GM10847 (cell line): ENCODE results near the gene ZC3H18.

Experiments
- POLR2A ChIP-seq: IDR thresholded peaks from 2 replicates; pipeline ENCODE4 v1.6.1; 2011; ENCODE audit not compliant: insufficient read length; ENCODE audit errors: extremely low read depth

ZC3H18 gene

DNA sequence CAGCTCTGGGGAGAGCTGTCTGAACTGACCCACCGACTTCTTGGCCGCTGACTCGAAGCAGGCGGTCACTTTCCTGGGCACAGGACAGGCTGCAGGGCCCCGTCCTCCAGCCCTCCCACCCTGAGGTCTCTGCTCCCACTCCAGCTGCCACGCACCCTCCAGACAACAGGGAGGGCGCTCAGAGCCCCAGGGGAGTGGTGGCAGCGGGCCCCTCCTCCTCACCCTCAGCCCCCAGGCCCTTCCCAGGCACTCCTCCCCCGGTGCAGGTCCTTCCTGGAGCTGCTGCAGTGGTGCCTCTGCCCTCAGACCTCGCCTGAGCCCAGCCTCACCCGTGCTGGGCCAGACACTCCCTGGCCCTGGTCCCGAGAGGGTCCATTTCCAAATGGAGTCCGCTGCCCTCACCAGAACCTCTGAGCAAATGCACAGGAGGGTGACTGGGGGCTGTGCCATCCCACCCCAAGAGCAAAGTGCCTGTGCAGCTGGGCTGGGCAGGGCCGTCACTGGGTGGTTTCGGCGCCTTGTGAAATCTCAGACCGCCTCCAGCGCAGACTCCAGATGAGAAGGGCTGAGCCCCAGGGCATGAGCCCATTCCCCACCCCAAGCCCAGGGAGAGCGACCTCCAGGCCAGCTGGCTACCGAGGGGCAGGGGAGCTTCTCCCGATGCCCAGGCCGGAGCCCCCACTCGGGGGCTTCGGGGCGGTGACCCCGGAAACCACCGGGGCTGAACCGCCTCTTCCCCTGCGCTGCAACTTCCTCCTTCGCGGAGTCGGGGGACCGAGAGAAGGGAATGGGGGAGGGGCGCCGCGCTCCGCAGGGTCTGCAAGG, 79.9 kb downstream of the ZC3H18 start:
- peak; percentile 4 for TF ChIP-seq POLR2A

DNA sequence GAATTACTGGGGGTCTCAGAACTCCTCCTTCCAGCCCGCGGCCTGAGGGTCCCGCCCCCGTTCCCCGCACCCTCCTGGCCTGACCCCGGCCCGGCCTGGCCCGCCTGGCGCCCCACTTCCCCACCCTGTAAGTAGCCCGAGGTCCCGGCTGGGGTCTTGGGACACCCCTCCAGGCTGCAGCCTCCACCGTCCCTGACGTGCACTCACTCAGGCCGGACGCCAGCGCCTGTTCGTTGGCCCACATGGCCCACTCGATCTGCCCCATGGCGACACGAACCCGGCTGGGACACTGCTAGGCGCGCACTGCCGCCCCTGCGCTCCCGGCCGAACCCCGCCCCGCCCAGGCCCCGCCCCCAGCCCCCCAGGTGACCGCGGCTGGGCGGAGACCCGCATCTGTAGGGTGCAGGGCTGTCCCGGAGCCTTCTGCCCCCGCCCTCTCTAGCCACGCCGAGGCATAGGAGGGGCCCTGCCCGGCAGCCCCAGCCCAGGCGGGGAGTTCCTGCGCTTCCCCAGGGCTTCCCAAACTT, 80.6 kb downstream of the ZC3H18 start, which contains the start of gene CYBA:
TSS of gene CYBA (minus strand) at position 305 of the 527 bp plus-strand sequence. CDS start at position 265, 40 bp downstream.
- TF ChIP-seq POLR2A: peak; percentile 95

DNA sequence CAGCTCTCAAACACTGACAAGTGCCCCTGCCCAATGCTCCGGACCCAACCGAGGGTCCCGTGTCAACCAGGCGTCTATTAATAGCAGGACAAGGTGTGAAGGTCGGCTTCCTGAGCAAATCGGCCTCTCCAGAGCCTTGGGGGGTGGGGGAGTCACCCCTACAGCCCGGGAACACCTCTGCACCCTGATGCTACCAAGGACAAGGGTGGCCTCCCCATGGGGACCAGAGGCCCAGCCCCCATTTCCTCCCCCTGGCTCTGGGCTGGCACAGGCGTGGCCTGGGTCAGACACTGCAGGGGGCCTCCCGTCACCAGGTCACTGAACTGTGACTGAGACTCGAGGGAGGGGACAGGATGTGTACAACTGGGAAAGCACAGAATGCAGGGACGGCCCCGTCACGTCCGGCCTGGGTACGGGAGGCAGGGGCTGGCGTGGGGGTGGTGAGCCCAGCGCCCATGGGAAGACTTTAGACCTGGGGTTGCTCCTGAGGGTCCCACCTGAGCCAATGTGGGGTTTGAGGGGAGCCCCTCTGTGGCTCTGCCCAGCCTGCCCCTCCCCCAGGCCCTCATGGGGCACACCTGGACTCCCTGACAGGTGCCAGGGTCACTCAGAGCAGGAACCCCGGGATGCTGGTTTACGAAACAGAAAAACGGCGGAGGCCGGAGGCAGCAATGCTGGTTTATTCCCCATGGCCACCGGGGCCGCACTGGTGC, 81.2 kb downstream of the ZC3H18 start:
- TF ChIP-seq POLR2A: peak; percentile 48

DNA sequence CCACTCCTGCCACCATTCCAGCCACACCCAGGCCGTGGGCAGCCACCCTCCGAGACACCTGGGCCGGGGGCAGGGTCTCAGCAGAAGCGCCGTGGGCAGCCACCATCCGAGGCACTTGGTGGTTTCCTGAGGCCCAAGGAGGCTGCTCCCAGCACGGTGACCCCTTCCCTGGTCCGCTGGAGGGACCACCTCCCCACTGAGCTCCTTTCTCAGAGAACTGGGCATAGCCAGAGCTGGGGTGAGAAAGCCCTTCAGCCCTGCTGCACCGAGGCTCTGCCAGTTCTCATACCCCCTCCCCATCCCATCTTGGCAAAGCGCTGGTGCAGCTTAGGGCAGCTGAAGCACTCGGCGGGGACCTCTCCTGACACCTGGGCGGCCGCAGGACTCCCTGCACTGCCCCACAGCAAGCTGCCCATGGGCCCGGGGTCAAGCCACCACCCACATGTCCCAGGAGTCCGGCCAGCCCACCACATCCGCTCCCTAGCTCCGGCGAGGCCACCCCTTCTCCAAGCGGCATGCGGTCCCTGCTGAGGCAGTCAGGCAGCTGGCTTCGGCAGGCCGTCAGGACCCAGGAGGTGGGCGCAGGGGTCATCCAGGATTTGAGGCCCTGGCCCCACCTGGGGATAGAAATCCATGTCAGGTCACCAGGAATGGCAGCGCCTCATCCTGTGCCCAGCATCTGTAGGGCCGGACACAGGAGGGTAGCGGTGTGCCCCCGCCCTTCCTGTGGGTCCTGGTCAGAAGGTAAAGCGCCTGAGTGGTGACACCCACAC, 82.0 kb downstream of the ZC3H18 start:
- no peak for TF ChIP-seq POLR2A

DNA sequence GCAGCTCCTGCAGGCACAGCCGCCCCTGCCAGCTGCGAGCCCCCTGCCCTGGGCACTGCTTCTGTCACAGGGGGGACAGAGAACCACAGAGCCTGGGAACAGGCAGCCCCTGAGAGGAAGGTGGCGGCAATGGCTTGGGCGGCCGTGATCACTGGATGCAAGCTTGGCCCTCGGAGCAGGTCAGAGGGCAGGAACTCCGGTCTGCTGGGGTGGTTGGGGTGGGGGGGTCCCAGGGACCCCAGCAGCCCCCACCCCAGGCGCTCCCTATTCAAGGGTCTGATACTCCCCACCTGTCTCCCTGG, 82.5 kb downstream of the ZC3H18 start:
- no peak for TF ChIP-seq POLR2A

DNA sequence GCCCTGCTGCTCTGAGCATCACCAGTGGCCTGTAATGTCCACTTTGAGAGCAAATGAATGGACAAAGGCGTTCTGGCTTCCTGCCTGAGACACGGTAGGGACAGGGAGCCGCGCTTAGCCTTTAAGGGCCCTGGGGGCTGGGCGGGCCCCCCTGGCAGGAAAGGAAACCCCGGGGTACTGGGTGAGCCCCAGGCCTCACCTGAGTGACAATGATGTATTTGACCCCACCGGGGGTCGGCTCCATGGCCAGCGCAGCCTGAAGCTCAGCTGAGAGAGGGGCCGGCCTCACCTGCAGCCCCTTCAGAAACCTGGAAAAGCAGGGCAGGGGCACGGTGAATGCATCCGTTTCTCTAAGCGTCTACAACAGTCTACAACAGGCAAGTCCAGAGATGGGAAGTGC, 82.9 kb downstream of the ZC3H18 start:
- no peak for TF ChIP-seq POLR2A

DNA sequence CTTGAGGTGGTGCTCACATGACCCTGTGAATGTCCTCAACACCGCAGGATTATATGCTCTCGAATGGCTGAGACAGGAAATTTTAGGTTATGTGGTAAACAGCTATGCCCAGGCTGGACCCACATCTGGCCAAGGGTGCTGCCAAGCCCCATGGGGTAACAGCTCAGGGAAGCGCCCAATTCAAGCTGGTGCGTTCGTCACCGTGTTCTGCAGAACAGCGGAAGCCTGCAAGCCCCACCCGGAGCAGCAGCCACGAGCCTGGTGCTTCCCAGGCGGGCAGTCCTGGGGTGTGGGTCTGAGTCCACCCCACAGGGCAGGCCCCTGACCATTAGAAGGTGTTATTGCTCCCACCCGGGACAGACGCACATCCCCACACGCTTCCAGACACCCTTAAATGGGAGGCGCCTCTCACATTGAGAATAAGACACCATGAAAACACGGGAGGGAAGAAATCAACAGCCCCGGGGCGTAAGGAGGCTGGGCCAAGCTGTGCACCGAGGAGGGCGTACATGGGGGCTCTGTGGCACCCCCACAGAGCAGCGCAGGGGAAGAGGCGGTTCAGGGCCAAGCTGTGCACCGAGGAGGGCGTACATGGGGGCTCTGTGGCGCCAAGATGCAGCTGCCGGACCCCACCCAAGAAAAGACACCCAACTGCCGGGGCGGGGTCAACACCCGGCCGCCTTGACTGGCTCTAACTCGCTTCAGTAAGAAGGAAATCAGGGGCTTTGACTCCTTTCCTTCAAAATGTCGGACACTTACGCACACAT, 83.6 kb downstream of the ZC3H18 start:
- TF ChIP-seq POLR2A: no peak

DNA sequence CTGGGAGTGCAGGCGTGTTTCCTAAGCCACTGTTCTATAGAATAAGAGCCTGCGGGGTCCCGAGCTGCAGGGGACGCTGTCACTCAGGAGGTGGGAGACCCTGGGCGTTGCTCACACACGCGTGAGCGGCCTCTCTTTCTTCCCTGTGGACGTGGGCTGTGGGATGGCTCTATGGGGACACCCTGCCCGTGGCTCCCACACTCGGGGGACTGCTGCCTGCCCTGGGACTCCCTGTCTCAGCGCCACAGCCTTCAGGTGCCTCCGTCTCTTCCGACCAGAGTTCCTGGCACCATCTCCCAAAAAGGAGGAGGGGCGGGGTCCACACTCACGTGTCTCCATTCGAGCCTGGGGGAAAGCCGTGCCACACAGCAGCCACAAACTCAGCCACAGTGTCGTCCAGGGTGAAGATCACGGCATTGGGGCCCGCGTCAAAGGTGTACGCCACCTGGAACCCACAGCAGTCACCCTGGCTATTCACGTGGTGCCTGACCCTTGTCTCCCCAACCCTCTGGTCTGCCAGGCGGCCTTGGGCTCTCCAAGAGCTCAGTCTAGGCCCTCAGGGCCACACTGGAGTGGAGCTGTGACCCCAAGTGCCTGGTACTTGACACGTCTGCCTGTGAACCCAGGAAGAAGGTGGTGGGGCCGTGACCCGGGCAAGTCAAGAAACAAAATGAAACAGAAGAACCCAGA, 84.3 kb downstream of the ZC3H18 start:
- no peak for TF ChIP-seq POLR2A

DNA sequence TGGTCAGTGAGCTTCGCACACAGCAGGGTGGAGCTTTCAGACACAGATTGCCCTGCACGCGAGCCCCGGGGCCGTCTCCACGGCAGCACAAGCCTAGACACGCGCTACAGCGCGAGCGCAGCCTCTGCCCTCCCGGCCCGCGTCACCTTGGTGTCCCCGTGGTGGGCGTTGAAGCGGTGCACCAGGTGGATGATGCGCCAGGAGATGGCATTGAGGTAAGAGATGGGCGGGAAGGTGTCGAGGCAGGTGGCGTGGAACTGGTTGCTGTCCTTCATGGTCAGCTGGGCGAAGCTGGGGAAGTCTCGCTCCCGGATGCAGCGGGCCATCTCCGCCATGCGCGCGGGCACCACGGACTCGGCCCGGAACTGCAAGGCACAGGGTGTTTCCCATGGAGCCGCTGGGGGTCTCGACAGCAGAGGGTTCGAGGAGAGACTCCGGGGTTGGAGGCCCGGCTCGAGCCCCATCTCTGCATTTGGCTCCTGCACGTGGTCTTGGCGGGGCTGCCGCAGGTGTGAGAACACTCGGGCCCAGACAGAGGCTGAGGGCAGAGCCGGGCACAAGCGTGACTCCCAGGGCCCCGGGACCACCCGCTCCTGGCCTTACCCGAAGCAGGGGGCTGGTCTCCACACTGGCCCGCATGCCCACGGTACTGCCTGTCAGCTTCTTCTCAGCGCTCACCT, 85.0 kb downstream of the ZC3H18 start:
- TF ChIP-seq POLR2A: no peak

DNA sequence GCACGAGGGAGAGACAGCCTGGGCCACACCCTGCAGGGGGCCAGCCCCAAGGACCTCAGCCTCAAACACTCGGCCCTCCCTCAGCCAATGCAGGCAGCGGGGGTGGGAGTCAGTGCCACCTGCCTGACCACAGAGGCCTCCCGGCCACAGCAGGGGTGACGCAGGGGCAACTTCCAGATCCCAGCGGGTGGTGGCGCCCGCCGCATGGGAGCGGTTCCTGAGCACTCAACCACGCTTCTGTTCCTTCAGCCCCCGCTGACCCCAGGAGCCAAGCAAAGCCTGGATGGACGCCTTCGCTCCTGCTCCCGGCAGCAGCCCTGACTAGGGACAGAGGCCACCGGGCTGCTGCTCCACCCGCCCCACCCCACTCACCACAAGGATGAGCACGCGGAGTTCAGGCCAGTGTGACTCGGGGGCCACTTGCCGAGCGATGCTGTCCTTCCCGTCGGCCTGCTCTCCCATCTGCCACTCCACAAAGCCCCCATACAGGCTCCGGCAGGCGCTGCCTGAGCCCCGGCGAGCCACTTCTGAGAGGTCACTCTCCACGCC, 85.6 kb downstream of the ZC3H18 start:
- no peak for TF ChIP-seq POLR2A

DNA sequence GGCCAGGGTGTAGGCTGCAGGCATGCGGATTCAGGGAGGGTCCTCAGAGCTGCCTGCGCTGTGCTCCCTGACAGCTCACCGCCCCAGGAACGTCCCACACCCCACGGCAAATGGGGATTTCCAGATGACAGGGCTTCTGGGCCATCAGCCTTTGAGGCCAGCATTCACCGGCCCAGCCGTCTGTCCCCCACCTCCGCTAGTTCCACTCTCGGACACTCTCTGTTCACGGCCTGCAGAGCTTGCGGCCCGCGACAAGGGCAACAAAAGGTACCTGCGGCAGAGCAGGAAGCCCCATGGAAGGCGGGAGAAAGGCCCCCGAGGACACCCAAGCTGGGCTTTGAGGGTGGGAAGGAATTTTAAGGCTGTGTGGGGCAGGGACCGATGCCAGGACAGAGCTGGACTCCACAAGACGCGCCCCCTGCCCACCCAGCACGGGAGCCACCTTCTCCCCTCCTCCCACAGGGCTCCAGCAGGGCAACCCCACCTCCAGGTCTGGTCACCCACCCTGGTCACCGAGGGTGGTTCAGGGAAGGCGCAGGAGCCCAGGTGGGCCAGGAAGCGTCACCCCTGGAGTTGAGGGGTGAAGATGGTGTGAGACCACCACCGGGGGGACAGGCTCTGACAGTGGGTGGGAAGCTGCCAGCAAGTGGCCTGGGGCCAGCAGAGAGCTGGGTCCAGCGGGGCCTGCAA, 86.2 kb downstream of the ZC3H18 start:
- TF ChIP-seq POLR2A: no peak

DNA sequence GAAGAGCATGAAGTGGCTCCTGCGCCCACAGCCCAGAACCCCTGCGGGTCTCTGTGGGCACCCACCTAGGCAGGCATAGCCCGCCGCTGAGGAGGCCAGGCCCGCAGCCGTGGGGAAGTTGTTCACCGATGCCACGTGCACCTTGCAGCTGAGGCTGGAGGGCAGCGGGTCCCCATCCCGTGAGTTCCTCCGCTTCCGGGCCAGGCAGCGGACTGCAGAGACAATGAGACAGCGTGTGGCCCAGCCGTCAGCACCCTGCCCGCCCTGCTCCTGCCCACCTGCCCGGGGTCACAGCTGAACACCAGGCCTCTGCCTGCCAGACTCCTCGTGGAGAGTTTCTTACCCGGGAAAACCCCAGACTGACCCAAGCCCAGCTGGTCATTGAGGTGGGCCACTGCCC, 87.2 kb downstream of the ZC3H18 start:
- TF ChIP-seq POLR2A: no peak

DNA sequence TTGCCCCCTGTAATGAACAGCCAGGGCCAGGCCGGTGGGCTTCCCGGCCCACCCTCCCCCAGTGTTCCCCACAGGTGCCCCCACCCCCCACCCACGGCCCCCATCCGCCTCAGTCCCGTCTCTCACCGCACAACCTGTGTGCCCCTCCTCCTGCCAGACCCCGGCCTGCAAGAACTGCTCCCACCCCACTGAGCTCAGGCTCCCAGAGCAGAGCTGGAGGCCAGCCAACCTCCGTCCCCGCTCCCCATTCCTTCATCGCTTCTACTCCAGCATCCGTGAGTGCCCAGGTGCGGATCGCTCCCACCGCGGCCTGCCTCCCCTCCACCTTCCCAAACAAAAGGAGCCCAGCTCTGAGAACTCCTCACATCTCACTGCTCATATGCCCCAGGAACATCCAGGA, 88.5 kb downstream of the ZC3H18 start:
- no peak for TF ChIP-seq POLR2A
